ENCODE measurements around the gene HS3ST5. TPM values are rescaled to one million over a fixed set of nuclear protein-coding genes. Genes with fewer than 3 reads are reported as not detected.

HS3ST5 gene, protein sequence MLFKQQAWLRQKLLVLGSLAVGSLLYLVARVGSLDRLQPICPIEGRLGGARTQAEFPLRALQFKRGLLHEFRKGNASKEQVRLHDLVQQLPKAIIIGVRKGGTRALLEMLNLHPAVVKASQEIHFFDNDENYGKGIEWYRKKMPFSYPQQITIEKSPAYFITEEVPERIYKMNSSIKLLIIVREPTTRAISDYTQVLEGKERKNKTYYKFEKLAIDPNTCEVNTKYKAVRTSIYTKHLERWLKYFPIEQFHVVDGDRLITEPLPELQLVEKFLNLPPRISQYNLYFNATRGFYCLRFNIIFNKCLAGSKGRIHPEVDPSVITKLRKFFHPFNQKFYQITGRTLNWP
- total RNA-seq (under 0.01 TPM in 1 of 2 replicates, not detected in the other), polyA plus RNA-seq (0.02 TPM in 1 of 2 replicates, not detected in the other), polyA minus RNA-seq (ENCODE audit: low replicate concordance) (not detected in 2 replicates)
- 0.03 and 0.05 TPM in 2 replicates for polyA plus RNA-seq (2012)

DNA sequence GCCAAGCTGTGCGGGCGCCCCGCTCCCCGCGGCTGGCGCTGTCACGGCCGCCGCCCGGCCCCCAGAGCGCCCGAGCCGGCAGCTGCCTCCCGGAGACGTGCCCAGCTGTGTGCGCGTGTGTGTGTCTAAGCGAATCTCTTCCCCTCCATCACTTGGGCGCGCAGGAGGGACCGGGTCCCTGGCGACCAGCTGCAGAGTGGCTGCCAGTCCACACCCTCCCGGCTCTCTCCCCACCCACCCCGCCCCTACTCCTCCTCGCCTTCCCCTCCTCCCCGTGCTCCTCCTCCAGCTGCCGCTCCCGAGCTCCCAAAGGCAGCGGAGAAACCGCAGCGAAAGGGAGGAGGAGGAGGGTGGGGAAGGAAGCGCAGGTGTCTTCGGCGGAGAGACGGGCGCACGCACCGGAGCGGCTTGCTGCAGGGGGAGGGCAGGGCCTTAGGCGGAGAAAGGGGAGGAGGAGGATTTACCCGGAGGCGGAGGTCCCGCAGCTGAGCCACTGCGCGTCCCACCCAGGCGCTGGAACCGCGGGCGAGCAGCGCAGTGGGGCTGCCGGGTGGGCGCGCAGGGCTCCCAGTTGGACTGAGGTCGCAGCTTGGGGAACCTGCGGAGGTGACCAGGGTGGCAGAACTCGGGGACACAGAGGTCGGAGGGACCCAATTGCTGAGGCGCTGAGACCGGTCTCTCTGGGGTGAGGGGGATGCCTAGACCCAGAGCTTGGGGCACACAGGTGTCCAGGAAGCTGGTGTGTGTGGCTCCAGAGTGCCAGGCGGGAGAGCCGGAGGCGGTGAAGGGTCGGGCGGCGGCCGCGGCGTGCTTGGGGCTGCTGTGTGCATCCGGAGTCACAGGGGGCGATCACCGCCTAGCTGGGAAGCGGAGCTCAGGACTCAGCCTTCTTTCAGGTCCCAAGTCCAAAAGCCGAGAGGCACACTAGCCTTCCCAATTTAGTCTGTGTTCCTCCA is at the start of gene HS3ST5:
Gene HS3ST5, minus strand, starts transcription at position 198 of the 956 bp plus-strand sequence. CDS start 280,178 bp downstream, outside the sequence.
- Histone ChIP-seq H2AFZ (ENCODE audit: low read length) (peak within 1 kb of the TSS; percentile 23), H3K36me3 (ENCODE audit: control insufficient read depth, insufficient read depth, low read length) (no peaks in the 10 kb centered on the region), H3K27me3 (ENCODE audit: control insufficient read depth, insufficient read depth, low read length) (peaks cover 24% of the 10 kb centered on the region), H3K4me1 (ENCODE audit: control insufficient read depth, extremely low read depth, insufficient read depth, low read length) (no peaks in the 10 kb centered on the region), H4K20me1 (ENCODE audit: control insufficient read depth, extremely low read depth, insufficient read depth, low read length) (no peaks in the 10 kb centered on the region), H3K27ac (ENCODE audit: insufficient read depth, low read length) (no peak within 1 kb of the TSS), H3K4me3 (replicated peaks in 1 of 4; ENCODE audit: control extremely low read depth in 1 of 4, insufficient read depth in 1 of 4, low read depth in 3 of 4, low read length in 4 of 4) (peak within 1 kb of the TSS; percentile 30 to 55 (median 48)), H3K79me2 (ENCODE audit: control insufficient read depth, insufficient read depth, low read length) (no peaks in the 10 kb centered on the region), H3K9me3 (ENCODE audit: control insufficient read depth, insufficient read depth, low read depth, low read length) (no peaks in the 10 kb centered on the region), H3K4me2 (ENCODE audit: extremely low read depth, insufficient read depth, low read length) (peak within 1 kb of the TSS; percentile 87), H3K9ac (ENCODE audit: insufficient read depth, low read length) (no peak within 1 kb of the TSS)
- TF ChIP-seq EZH2 (IDR thresholded peaks at IDR 0.05; ENCODE audit: low read length, missing control alignments): peak; percentile 36
- TF ChIP-seq, protein P1, sequence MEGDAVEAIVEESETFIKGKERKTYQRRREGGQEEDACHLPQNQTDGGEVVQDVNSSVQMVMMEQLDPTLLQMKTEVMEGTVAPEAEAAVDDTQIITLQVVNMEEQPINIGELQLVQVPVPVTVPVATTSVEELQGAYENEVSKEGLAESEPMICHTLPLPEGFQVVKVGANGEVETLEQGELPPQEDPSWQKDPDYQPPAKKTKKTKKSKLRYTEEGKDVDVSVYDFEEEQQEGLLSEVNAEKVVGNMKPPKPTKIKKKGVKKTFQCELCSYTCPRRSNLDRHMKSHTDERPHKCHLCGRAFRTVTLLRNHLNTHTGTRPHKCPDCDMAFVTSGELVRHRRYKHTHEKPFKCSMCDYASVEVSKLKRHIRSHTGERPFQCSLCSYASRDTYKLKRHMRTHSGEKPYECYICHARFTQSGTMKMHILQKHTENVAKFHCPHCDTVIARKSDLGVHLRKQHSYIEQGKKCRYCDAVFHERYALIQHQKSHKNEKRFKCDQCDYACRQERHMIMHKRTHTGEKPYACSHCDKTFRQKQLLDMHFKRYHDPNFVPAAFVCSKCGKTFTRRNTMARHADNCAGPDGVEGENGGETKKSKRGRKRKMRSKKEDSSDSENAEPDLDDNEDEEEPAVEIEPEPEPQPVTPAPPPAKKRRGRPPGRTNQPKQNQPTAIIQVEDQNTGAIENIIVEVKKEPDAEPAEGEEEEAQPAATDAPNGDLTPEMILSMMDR (conservative IDR thresholded peaks at IDR 0.05 in 1 of 2, IDR thresholded peaks at IDR 0.05 in 1 of 2; ENCODE audit: low read depth in 1 of 2, low read length in 2 of 2): peak; percentile 21 to 34
- peak; percentile 12 to 32 for DNase-seq (ENCODE audit: low read depth in 2 of 2)

DNA sequence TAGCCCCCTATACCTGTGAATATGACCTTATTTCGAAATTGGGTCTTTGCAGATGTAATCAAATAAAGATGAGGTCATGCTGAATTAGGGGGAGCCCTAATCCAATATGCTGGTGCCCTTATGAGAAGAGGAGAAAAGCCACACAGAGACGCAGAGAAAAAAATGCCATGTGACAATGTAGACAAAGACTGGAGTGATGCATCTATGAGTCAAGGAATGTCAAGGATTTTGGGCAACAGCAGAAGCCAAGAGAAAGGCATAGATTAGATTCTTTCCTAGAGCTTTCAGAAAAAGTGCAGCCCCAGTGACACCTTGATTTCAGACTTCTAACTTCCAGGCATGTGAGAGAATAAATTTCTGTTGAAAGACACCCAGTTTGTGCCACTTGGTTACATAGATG is 47.4 kb upstream of the HS3ST5 start:
- H3K4me1 ChIP-seq (ENCODE audit: control insufficient read depth, extremely low read depth, insufficient read depth, low read length): no peaks in the 10 kb centered on the region
- H3K27ac ChIP-seq (ENCODE audit: insufficient read depth, low read length): no peak overlapping the region
- TF ChIP-seq, protein P1 (conservative IDR thresholded peaks at IDR 0.05 in 1 of 2, IDR thresholded peaks at IDR 0.05 in 1 of 2; ENCODE audit: low read depth in 1 of 2, low read length in 2 of 2): no peak
- TF ChIP-seq EZH2 (IDR thresholded peaks at IDR 0.05; ENCODE audit: low read length, missing control alignments): no peak
- H3K4me3 ChIP-seq (replicated peaks in 1 of 4; ENCODE audit: control extremely low read depth in 1 of 4, insufficient read depth in 1 of 4, low read depth in 3 of 4, low read length in 4 of 4): no peak overlapping the region
- H3K9ac ChIP-seq (ENCODE audit: insufficient read depth, low read length): no peak overlapping the region
- no peak overlapping the region for H3K4me2 ChIP-seq (ENCODE audit: extremely low read depth, insufficient read depth, low read length)
- H4K20me1 ChIP-seq (ENCODE audit: control insufficient read depth, extremely low read depth, insufficient read depth, low read length): no peaks in the 10 kb centered on the region
- H3K79me2 ChIP-seq (ENCODE audit: control insufficient read depth, insufficient read depth, low read length): no peaks in the 10 kb centered on the region
- H3K9me3 ChIP-seq (ENCODE audit: control insufficient read depth, insufficient read depth, low read depth, low read length): no peaks in the 10 kb centered on the region
- H2AFZ ChIP-seq (ENCODE audit: low read length): no peak overlapping the region
- peak in 1 of 2 donors; percentile 30 for DNase-seq (ENCODE audit: low read depth in 2 of 2)
- no peaks in the 10 kb centered on the region for H3K27me3 ChIP-seq (ENCODE audit: control insufficient read depth, insufficient read depth, low read length)
- no peaks in the 10 kb centered on the region for H3K36me3 ChIP-seq (ENCODE audit: control insufficient read depth, insufficient read depth, low read length)

DNA sequence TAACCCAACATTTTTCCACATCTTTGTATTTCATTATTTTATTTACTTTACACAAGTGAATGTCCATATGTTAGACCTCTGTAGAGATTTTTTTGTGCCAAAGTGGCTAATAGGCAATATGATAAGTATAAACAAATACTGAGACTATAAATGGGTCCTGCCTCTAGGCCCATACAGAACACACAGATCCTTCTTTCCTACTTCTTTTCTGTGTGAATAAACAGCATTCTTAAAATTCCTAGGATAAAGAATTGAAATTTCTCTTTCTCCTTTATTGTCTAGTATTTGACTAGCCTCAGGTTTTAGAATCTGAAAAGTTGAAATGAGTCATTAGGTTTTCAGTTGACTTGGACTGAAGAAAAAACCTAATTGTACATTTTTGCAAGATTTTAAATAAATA is 46.3 kb upstream of the HS3ST5 start:
- H3K4me2 ChIP-seq (ENCODE audit: extremely low read depth, insufficient read depth, low read length): no peak overlapping the region
- no peaks in the 10 kb centered on the region for H3K4me1 ChIP-seq (ENCODE audit: control insufficient read depth, extremely low read depth, insufficient read depth, low read length)
- TF ChIP-seq, protein P1 (conservative IDR thresholded peaks at IDR 0.05 in 1 of 2, IDR thresholded peaks at IDR 0.05 in 1 of 2; ENCODE audit: low read depth in 1 of 2, low read length in 2 of 2): no peak
- no peak overlapping the region for H3K9ac ChIP-seq (ENCODE audit: insufficient read depth, low read length)
- no peaks in the 10 kb centered on the region for H4K20me1 ChIP-seq (ENCODE audit: control insufficient read depth, extremely low read depth, insufficient read depth, low read length)
- no peak overlapping the region for H2AFZ ChIP-seq (ENCODE audit: low read length)
- no peaks in the 10 kb centered on the region for H3K79me2 ChIP-seq (ENCODE audit: control insufficient read depth, insufficient read depth, low read length)
- H3K36me3 ChIP-seq (ENCODE audit: control insufficient read depth, insufficient read depth, low read length): no peaks in the 10 kb centered on the region
- no peaks in the 10 kb centered on the region for H3K27me3 ChIP-seq (ENCODE audit: control insufficient read depth, insufficient read depth, low read length)
- H3K9me3 ChIP-seq (ENCODE audit: control insufficient read depth, insufficient read depth, low read depth, low read length): no peaks in the 10 kb centered on the region
- H3K27ac ChIP-seq (ENCODE audit: insufficient read depth, low read length): no peak overlapping the region
- H3K4me3 ChIP-seq (replicated peaks in 1 of 4; ENCODE audit: control extremely low read depth in 1 of 4, insufficient read depth in 1 of 4, low read depth in 3 of 4, low read length in 4 of 4): no peak overlapping the region
- peak in 1 of 2 donors; percentile 0 for DNase-seq (ENCODE audit: low read depth in 2 of 2)

All from fibroblast of lung (primary cell).